ENCODE data around the gene TPH2. TPM values are rescaled to one million over a fixed set of nuclear protein-coding genes. Genes with fewer than 3 reads are reported as not detected.

Gene TPH2
- total and polyA plus RNA-seq, 4 donors: 0.11 to 1.8 (median 0.45) TPM

- H3K4me3 ChIP-seq (ENCODE audit: low read depth, low read length): no peak overlapping the region
- H3K27ac ChIP-seq (ENCODE audit: low read depth, low read length): no peak overlapping the region
- 71% methylated on average over 2 of the region's 2 CpGs for WGBS (ENCODE audit: insufficient coverage)
- H3K27me3 ChIP-seq (ENCODE audit: control insufficient read depth, insufficient read depth, low read length): no peaks in the 10 kb centered on the region
- H3K4me1 ChIP-seq (ENCODE audit: control insufficient read depth, insufficient read depth, low read length): no peaks in the 10 kb centered on the region
- no peak for DNase-seq (ENCODE audit: low read depth in 4 of 6, low spot score in 6 of 6)
- no peaks in the 10 kb centered on the region for H3K9me3 ChIP-seq (ENCODE audit: control insufficient read depth, insufficient read depth, low read length)
- no peaks in the 10 kb centered on the region for H3K36me3 ChIP-seq (ENCODE audit: control insufficient read depth, insufficient read depth, low read length)
Observed at GRCh38 chr12:71955970-71956369, 17.3 kb downstream of the TPH2 start.

- Histone ChIP-seq H3K36me3 (ENCODE audit: control insufficient read depth, insufficient read depth, low read length) (no peaks in the 10 kb centered on the region), H3K27ac (ENCODE audit: low read depth, low read length) (no peak overlapping the region), H3K27me3 (ENCODE audit: control insufficient read depth, insufficient read depth, low read length) (no peaks in the 10 kb centered on the region), H3K9me3 (ENCODE audit: control insufficient read depth, insufficient read depth, low read length) (no peaks in the 10 kb centered on the region), H3K4me3 (ENCODE audit: low read depth, low read length) (no peak overlapping the region), H3K4me1 (ENCODE audit: control insufficient read depth, insufficient read depth, low read length) (no peaks in the 10 kb centered on the region)
- DNase-seq (ENCODE audit: low read depth in 4 of 6, low spot score in 6 of 6): no peak
- no CpG with 5 or more reads among the region's 2 CpGs for WGBS (ENCODE audit: insufficient coverage)
Observed at GRCh38 chr12:71958056-71958455, 19.4 kb downstream of the TPH2 start.

- H3K36me3 ChIP-seq (ENCODE audit: control insufficient read depth, insufficient read depth, low read length): no peaks in the 10 kb centered on the region
- H3K9me3 ChIP-seq (ENCODE audit: control insufficient read depth, insufficient read depth, low read length): no peaks in the 10 kb centered on the region
- no peaks in the 10 kb centered on the region for H3K27me3 ChIP-seq (ENCODE audit: control insufficient read depth, insufficient read depth, low read length)
- H3K27ac ChIP-seq (ENCODE audit: low read depth, low read length): no peak overlapping the region
- no peak for DNase-seq (ENCODE audit: low read depth in 4 of 6, low spot score in 6 of 6)
- H3K4me3 ChIP-seq (ENCODE audit: low read depth, low read length): no peak overlapping the region
- H3K4me1 ChIP-seq (ENCODE audit: control insufficient read depth, insufficient read depth, low read length): no peaks in the 10 kb centered on the region
- no CpG with 5 or more reads among the region's 2 CpGs for WGBS (ENCODE audit: insufficient coverage)
Observed at GRCh38 chr12:71958457-71958856, 19.8 kb downstream of the TPH2 start.

- Histone ChIP-seq H3K27me3 (ENCODE audit: control insufficient read depth, insufficient read depth, low read length) (no peaks in the 10 kb centered on the region), H3K27ac (ENCODE audit: low read depth, low read length) (no peak overlapping the region), H3K36me3 (ENCODE audit: control insufficient read depth, insufficient read depth, low read length) (no peaks in the 10 kb centered on the region), H3K9me3 (ENCODE audit: control insufficient read depth, insufficient read depth, low read length) (no peaks in the 10 kb centered on the region), H3K4me3 (ENCODE audit: low read depth, low read length) (no peak overlapping the region), H3K4me1 (ENCODE audit: control insufficient read depth, insufficient read depth, low read length) (no peaks in the 10 kb centered on the region)
- WGBS (ENCODE audit: insufficient coverage): 85% methylated on average over 3 of the region's 4 CpGs
- DNase-seq (ENCODE audit: low read depth in 4 of 6, low spot score in 6 of 6): peak in 1 of 6 donors; percentile 14
Observed at GRCh38 chr12:71958993-71959578, 20.4 kb downstream of the TPH2 start.

- WGBS (ENCODE audit: insufficient coverage): 75% methylated on average over 2 of the region's 3 CpGs
- no peaks in the 10 kb centered on the region for H3K4me1 ChIP-seq (ENCODE audit: control insufficient read depth, insufficient read depth, low read length)
- no peaks in the 10 kb centered on the region for H3K36me3 ChIP-seq (ENCODE audit: control insufficient read depth, insufficient read depth, low read length)
- H3K27me3 ChIP-seq (ENCODE audit: control insufficient read depth, insufficient read depth, low read length): no peaks in the 10 kb centered on the region
- H3K27ac ChIP-seq (ENCODE audit: low read depth, low read length): no peak overlapping the region
- peak in 1 of 6 donors; percentile 64 for DNase-seq (ENCODE audit: low read depth in 4 of 6, low spot score in 6 of 6)
- H3K9me3 ChIP-seq (ENCODE audit: control insufficient read depth, insufficient read depth, low read length): no peaks in the 10 kb centered on the region
- H3K4me3 ChIP-seq (ENCODE audit: low read depth, low read length): no peak overlapping the region
Observed at GRCh38 chr12:71967211-71967610, 28.6 kb downstream of the TPH2 start.

- no peaks in the 10 kb centered on the region for H3K9me3 ChIP-seq (ENCODE audit: control insufficient read depth, insufficient read depth, low read length)
- H3K27me3 ChIP-seq (ENCODE audit: control insufficient read depth, insufficient read depth, low read length): no peaks in the 10 kb centered on the region
- whole genome bisulfite sequencing (ENCODE audit: insufficient coverage): no CpG with 5 or more reads among the region's 1 CpG
- no peaks in the 10 kb centered on the region for H3K36me3 ChIP-seq (ENCODE audit: control insufficient read depth, insufficient read depth, low read length)
- no peak overlapping the region for H3K4me3 ChIP-seq (ENCODE audit: low read depth, low read length)
- no peaks in the 10 kb centered on the region for H3K4me1 ChIP-seq (ENCODE audit: control insufficient read depth, insufficient read depth, low read length)
- H3K27ac ChIP-seq (ENCODE audit: low read depth, low read length): no peak overlapping the region
- no peak for DNase-seq (ENCODE audit: low read depth in 4 of 6, low spot score in 6 of 6)
Observed at GRCh38 chr12:71969330-71969729, 30.7 kb downstream of the TPH2 start.

GRCh38 chr12:71970031-71970430, 31.4 kb downstream of the TPH2 start:
- Histone ChIP-seq H3K4me1 (ENCODE audit: control insufficient read depth, insufficient read depth, low read length) (no peaks in the 10 kb centered on the region), H3K27me3 (ENCODE audit: control insufficient read depth, insufficient read depth, low read length) (no peaks in the 10 kb centered on the region), H3K4me3 (ENCODE audit: low read depth, low read length) (no peak overlapping the region), H3K36me3 (ENCODE audit: control insufficient read depth, insufficient read depth, low read length) (no peaks in the 10 kb centered on the region), H3K9me3 (ENCODE audit: control insufficient read depth, insufficient read depth, low read length) (no peaks in the 10 kb centered on the region), H3K27ac (ENCODE audit: low read depth, low read length) (no peak overlapping the region)
- WGBS (ENCODE audit: insufficient coverage): no CpG with 5 or more reads among the region's 5 CpGs
- DNase-seq (ENCODE audit: low read depth in 4 of 6, low spot score in 6 of 6): no peak

- no peaks in the 10 kb centered on the region for H3K9me3 ChIP-seq (ENCODE audit: control insufficient read depth, insufficient read depth, low read length)
- no peak for DNase-seq (ENCODE audit: low read depth in 4 of 6, low spot score in 6 of 6)
- 85% methylated on average over 3 of the region's 4 CpGs for WGBS (ENCODE audit: insufficient coverage)
- no peak overlapping the region for H3K27ac ChIP-seq (ENCODE audit: low read depth, low read length)
- H3K27me3 ChIP-seq (ENCODE audit: control insufficient read depth, insufficient read depth, low read length): no peaks in the 10 kb centered on the region
- H3K36me3 ChIP-seq (ENCODE audit: control insufficient read depth, insufficient read depth, low read length): no peaks in the 10 kb centered on the region
- no peaks in the 10 kb centered on the region for H3K4me1 ChIP-seq (ENCODE audit: control insufficient read depth, insufficient read depth, low read length)
- H3K4me3 ChIP-seq (ENCODE audit: low read depth, low read length): no peak overlapping the region
Observed at GRCh38 chr12:71972441-71973074, 33.9 kb downstream of the TPH2 start.

GRCh38 chr12:71973687-71974086, 35.0 kb downstream of the TPH2 start:
- H3K36me3 ChIP-seq (ENCODE audit: control insufficient read depth, insufficient read depth, low read length): no peaks in the 10 kb centered on the region
- H3K4me1 ChIP-seq (ENCODE audit: control insufficient read depth, insufficient read depth, low read length): no peaks in the 10 kb centered on the region
- WGBS (ENCODE audit: insufficient coverage): 60% methylated on average over 2 of the region's 4 CpGs
- H3K27me3 ChIP-seq (ENCODE audit: control insufficient read depth, insufficient read depth, low read length): no peaks in the 10 kb centered on the region
- no peak overlapping the region for H3K4me3 ChIP-seq (ENCODE audit: low read depth, low read length)
- no peaks in the 10 kb centered on the region for H3K9me3 ChIP-seq (ENCODE audit: control insufficient read depth, insufficient read depth, low read length)
- no peak for DNase-seq (ENCODE audit: low read depth in 4 of 6, low spot score in 6 of 6)
- H3K27ac ChIP-seq (ENCODE audit: low read depth, low read length): no peak overlapping the region

- H3K27ac ChIP-seq (ENCODE audit: low read depth, low read length): no peak overlapping the region
- no peaks in the 10 kb centered on the region for H3K36me3 ChIP-seq (ENCODE audit: control insufficient read depth, insufficient read depth, low read length)
- no peaks in the 10 kb centered on the region for H3K9me3 ChIP-seq (ENCODE audit: control insufficient read depth, insufficient read depth, low read length)
- no peaks in the 10 kb centered on the region for H3K27me3 ChIP-seq (ENCODE audit: control insufficient read depth, insufficient read depth, low read length)
- DNase-seq (ENCODE audit: low read depth in 4 of 6, low spot score in 6 of 6): peak in 4 of 6 donors; percentile 15 to 72 (median 30)
- no peak overlapping the region for H3K4me3 ChIP-seq (ENCODE audit: low read depth, low read length)
- H3K4me1 ChIP-seq (ENCODE audit: control insufficient read depth, insufficient read depth, low read length): peaks cover 3% of the 10 kb centered on the region
- no CpG with 5 or more reads among the region's 2 CpGs for WGBS (ENCODE audit: insufficient coverage)
Observed at GRCh38 chr12:71980538-71980937, 41.9 kb downstream of the TPH2 start.

All from spinal cord (tissue), 10 donors.